Measurements from ENCODE around the gene TAS1R2.

- TF ChIP-seq ZNF274 (IDR thresholded peaks at IDR 0.05; ENCODE audit: low read depth, low read length) (no peak), SUZ12 (IDR thresholded peaks at IDR 0.05; ENCODE audit: extremely low read depth, insufficient read depth, insufficient read length) (no peak), YY1 (IDR thresholded peaks at IDR 0.05; ENCODE audit: insufficient read depth, insufficient read length) (no peak)
Measured at GRCh38 chr1:18877282-18877681, 17.8 kb upstream of the TAS1R2 start.
